Measurements from ENCODE around the gene ADAP1. TPM values are rescaled to one million over a fixed set of nuclear protein-coding genes. Genes with fewer than 3 reads are reported as not detected.

ADAP1 gene
- total and polyA plus RNA-seq, 9 donors = 0.52 to 16.4 (median 3.5) TPM

DNA sequence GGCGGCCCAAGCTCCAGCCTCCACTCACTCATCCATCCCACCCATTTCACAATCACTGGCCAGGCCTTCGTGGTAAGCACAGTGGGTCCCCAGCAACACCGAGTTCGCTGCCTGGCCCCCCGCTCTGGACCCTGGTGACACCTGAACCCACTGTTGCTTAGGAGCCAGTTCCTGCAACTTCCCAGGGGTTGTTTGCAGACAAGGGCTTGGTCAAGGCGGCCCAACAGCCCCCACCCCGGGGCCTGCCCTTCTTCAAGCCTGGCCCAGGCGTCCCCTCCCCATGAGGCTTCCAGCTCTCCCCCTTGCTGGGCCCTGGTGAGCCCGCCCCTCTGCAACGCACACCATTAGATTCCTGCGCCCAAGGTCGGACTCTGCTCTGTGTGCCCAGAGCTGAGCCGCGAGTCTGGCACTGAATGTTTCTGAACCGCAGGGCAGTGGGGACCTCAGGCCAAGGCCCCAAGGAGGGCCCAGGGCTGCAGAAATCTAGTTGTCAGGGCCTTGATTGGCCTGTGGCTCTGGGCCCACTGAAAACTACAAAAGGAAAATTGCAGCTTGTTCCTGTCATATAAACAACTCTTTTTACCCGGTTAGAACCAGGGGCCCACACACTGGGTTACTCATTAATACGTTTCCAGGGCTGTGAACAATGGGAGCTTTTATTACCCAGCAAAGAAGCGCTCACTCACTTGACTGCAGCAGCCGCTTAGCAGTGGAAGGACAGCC is 23.0 kb upstream of the ADAP1 start:
- intact Hi-C loops (cut with DNase I) = no loop called here
- 37 to 54% (median 47%) methylated on average over 18 to 19 of the region's 19 CpGs for WGBS, 3 donors
- no peaks in the 10 kb centered on the region for H3K9me3 ChIP-seq
- H3K27me3 ChIP-seq = no peaks in the 10 kb centered on the region
- TF ChIP-seq POLR2A (IDR thresholded peaks at IDR 0.05) (no peak), CTCF (IDR thresholded peaks at IDR 0.05) (no peak), EP300 (IDR thresholded peaks at IDR 0.05) (no peak)
- H3K4me1 ChIP-seq (ENCODE audit: insufficient read depth) = peaks cover 20% of the 10 kb centered on the region
- H3K4me3 ChIP-seq = no peak overlapping the region
- H3K27ac ChIP-seq = no peak overlapping the region
- no peaks in the 10 kb centered on the region for H3K36me3 ChIP-seq
- peak in 3 of 5 donors; percentile 57 to 68 (median 63) for DNase-seq

GRCh38 chr7:976901-977325 is 22.4 kb upstream of the ADAP1 start:
- intact Hi-C loops (cut with DNase I) = no loop called here
- 76 to 82% (median 76%) methylated on average over 19 of the region's 19 CpGs for WGBS, 3 donors
- Histone ChIP-seq H3K4me3 (no peak overlapping the region), H3K27me3 (no peaks in the 10 kb centered on the region), H3K4me1 (ENCODE audit: insufficient read depth) (peaks cover 19% of the 10 kb centered on the region), H3K9me3 (no peaks in the 10 kb centered on the region), H3K27ac (no peak overlapping the region), H3K36me3 (no peaks in the 10 kb centered on the region)
- TF ChIP-seq EP300 (IDR thresholded peaks at IDR 0.05) = no peak
- DNase-seq = peak in 1 of 5 donors; percentile 40

- H3K27ac ChIP-seq = no peak overlapping the region
- TF ChIP-seq EP300 (IDR thresholded peaks at IDR 0.05) (no peak), CTCF (IDR thresholded peaks at IDR 0.05) (no peak), POLR2A (IDR thresholded peaks at IDR 0.05) (no peak)
- H3K36me3 ChIP-seq = no peaks in the 10 kb centered on the region
- H3K4me1 ChIP-seq (ENCODE audit: insufficient read depth) = peaks cover 19% of the 10 kb centered on the region
- intact Hi-C loops (cut with DNase I) = no loop called here
- no peaks in the 10 kb centered on the region for H3K27me3 ChIP-seq
- no peak for DNase-seq
- no peaks in the 10 kb centered on the region for H3K9me3 ChIP-seq
- 38 to 50% (median 48%) methylated on average over 25 to 28 of the region's 28 CpGs for WGBS, 3 donors
- peak overlapping the region; percentile 100 for H3K4me3 ChIP-seq
Observed at GRCh38 chr7:975702-976473, 21.4 kb upstream of the ADAP1 start.

- H3K4me3 ChIP-seq = peak within 1 kb of the TSS; percentile 100
- TF ChIP-seq EP300 (IDR thresholded peaks at IDR 0.05) (no peak), CTCF (IDR thresholded peaks at IDR 0.05) (no peak), POLR2A (IDR thresholded peaks at IDR 0.05) (peak; percentile 61)
- H3K27ac ChIP-seq = peak within 1 kb of the TSS; percentile 23 to 88
- peak; percentile 86 to 94 (median 89) for DNase-seq
- intact Hi-C loops (cut with DNase I) = no loop called here
- no peaks in the 10 kb centered on the region for H3K9me3 ChIP-seq
- WGBS, 3 donors = 0% methylated on average over 60 to 78 of the region's 78 CpGs
- H3K36me3 ChIP-seq = no peaks in the 10 kb centered on the region
- peaks cover 19% of the 10 kb centered on the region for H3K4me1 ChIP-seq (ENCODE audit: insufficient read depth)
- H3K27me3 ChIP-seq = no peaks in the 10 kb centered on the region
Observed at GRCh38 chr7:974820-975681, 20.6 kb upstream of the ADAP1 start, which contains the start of gene COX19. Gene COX19, minus strand, starts transcription at chr7:975549. Its CDS starts 40 bp downstream, at chr7:975509.
